GM15510 (cell line): ENCODE measurements around the gene KMT5C.

Experiments
- POLR2A ChIP-seq: IDR thresholded peaks from 3 replicates; pipeline ENCODE4 v1.6.1; 2011; ENCODE audit warnings: borderline replicate concordance; ENCODE audit not compliant: insufficient read length; ENCODE audit errors: extremely low read depth

The KMT5C gene

DNA sequence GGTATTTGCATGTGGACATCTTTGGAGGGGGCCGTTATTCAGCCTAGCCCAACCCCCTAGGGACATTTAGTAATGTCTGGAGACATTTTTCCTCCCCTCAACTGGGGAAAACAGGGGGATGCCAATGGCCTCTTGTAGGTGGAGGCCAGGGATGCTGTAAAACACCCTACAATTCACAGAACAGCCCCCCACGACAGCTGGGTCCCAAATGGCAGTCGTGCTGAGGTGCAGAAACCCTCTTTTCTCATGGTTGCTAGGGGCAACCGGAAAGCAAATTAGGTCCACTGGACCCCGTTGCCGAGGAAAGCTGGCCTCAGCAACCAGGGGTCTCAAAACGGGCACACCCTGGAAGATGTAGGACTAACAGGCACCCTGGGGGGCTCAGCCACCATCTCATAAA lies 29.2 kb upstream of the KMT5C start:
- TF ChIP-seq POLR2A, result no peak

DNA sequence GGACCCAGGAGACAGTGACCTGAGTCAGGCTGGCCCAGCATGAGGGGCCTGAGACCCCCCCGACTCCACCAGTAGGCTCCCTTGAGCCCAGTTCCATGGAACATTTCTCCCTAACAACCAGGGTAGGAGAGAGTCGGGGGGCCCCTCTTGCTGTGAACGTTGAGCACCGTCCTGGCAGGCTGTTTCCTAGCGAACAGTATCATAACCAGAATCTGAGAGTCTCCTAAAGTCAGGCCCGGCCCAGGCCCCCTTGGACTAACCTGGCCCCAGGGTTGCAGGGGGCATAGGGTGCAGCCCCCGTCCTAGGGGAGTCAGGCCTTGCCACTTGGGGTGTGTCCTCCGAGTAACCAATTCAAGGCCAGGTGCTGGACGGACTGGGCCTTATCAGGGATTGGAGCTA lies 28.3 kb upstream of the KMT5C start:
- TF ChIP-seq POLR2A, result no peak

DNA sequence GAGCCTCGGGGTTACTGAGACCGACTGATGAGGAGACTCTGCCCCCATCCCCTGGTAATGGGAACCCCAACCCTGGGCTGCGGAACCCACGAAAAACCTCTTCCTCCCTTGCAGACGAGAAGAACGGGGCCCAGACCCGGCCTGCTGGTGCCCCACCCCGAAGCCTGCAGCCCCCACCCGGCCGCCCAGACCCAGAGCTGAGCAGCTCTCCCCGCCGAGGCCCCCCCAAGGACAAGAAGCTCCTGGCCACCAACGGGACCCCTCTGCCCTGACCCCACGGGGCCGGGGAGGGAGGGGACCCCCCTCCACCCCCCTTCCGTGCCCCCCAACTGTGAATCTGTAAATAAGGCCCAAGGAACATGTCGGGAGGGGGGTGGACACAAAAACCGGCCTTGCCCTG lies 27.9 kb upstream of the KMT5C start:
- no peak for TF ChIP-seq POLR2A

DNA sequence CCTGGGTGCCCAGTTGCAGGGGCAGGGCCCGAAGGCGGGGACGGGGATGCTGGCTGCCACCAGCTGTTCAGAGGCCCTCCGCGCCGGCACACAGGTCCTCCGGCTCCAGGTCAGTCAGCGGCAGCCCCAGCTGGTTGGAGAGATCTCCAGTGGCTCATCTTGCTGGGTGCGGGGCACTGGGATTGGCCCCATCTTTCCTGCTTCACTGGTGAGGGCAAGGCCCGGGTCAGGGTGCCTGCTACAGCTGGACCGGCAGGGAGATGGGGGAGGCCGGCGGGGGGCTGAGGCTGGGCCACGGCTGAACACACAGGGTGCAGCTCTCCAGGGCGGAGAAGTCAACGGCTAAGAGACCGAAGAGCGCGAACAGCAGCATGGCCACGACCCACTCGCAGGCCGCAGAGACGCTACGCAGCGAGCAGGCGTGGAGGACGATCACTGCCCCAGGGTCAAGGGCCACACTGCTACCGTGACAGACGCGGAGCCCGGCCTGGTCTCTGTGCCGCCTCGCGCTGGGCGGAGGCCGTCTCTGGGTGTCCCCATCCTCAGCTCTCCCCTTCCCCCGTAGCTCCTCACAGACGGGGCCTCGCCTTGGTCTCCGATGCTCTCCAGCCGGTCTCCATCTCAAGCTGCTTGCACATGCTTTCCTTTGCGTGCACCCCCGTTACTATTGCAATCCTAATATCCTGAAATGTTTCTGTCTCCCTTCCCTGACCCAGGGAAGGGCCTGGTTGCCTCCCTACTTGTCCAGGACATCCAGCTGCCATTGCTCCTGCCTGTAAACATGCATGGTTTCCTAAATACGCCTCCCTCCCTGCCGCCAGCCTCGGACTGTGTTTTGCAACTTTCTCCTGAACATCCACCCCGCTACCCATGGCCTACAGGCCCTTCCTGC lies 26.8 kb upstream of the KMT5C start:
- no peak for TF ChIP-seq POLR2A

DNA sequence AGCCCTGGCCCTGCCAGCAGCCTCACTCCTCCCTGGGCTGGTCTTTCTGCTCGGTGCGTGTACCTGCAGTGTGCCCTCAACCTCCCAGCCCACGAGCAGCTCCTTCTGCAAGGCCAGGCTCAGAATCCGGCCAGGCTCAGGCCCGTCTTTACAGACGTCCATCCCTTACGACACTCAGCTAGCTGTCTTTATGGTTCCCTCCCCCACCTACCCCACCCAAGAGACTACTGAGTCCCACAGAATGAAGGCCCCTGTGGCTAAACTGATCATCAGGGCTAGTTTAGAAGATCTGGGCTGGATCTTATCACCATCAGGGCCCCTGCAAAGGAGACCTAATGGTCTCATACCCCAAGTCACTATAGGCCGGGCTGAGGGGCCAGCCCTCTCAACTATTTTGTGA lies 25.3 kb upstream of the KMT5C start:
- no peak for TF ChIP-seq POLR2A

DNA sequence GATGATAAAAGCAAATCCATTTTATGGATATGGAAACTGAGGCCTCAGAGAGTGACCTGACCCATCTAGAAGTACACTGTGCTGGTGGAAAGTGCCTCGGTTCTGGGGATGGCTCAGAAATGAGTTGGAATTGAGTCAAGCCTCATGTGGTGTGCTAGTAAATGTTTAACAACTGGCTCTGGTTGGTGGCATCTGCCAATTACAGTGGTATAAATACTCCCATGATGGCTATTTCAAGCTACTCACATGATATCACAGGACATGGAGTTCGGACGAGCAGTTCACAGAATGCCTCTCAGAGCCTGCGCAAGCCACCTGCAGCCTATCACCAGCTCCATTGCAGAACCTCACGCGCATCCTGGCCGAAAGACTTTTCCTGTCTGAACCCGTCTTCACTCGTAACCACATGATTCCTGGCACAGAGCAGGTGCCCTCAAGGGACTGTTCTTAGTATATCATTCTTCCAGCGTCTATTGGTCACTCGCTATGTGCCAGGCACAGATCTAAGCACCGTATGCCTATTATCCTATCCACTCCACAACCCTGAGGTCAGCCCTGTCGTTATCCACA lies 23.6 kb upstream of the KMT5C start:
- no peak for TF ChIP-seq POLR2A

DNA sequence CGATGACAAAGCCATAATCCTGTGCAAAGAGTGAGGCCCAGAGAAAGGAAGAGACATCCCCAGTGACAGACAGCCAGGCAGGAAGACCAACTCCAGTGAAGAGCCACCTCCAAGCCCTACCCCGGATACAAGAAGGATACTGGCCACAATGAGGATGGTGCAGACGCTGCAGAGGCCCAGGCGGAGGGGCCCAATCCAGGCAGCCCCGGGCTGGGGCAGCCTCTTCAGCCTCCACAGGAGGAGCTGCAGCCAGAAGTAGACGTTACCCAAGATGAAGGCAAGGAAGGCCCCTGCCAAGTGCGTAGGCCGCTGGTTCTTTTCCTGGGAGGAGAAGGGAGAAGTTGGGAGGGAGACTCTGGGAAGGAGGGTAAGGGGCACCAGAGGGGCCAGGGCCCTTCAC lies 23.0 kb upstream of the KMT5C start:
- TF ChIP-seq POLR2A, result no peak

DNA sequence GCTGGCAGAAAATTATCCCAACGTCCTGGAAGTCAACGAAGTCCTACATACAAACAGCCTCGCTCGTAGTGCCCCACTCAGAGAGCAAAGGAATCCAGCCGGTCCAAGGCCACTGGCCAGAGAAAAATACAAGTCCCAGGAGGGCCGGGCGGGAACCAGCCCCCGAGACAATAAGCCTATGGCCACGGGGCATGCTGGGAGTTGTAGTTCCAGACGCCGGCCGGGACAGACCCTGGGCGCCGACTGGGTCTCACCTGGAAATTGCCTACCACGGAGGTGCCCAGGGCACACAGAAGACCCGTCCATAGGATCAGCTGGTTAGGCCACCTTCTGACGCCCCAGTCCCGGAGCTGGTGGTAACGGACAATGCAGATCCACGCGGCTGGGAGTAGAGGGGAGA lies 19.9 kb upstream of the KMT5C start:
- no peak for TF ChIP-seq POLR2A

DNA sequence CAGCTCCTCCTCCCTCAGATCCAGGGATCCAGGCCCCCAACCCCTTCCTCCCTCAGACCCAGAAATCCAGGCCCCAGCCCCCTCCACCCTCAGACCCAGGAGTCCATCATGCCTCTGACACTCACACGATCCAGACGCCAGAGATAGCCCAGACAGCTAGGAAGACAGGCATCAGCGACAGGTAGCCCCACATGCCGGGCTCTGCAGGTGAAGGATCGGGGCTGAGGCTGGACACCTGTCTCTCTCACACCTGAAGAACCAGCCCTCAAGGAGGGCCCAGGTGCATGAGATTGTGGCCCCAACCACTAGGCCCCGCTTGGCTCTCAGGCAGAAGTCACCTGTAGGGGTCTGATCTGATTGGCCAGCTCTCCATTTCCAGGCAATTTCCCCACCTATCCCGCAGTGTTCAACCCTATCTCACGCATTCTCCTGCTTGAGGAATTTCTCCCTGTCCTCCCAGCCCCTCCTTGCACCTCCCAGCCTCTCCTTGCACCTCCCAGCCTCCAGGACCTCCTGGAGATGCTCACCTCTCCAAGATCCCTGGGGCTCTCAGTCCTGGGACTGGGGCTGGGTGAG lies 18.7 kb upstream of the KMT5C start:
- TF ChIP-seq POLR2A, result no peak

DNA sequence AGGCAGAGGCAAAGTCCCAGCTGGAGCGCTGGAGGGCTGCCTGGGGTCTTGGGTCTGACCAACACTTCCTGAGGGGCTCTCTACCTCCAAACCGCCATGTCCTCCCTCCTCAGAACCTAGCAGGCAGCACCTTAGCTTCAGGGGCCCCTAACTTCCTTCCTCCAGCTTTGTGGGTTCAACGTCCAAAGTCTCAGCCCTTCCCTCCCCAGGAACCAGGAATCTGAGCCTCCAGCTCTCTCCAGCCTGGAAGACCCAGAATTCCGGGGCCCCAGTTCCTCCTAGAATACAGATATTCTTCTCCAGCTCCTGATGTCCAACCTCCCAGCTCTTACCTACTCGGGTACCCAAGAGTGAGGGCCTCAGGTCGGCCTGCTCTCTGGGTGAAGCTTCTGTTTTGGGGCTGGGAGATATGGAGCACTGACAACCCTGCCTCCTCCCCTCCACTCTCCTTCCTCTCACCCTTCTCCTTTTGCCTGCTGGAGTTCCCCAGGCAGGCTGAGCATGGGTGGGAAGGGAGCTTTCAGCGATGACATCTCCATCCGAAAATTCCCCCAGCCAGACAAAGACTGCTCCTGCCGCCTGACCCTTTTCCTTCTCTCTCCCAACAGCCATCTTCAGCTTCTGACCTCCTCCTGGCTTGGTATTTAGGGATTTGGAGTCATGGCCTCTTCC lies 18.1 kb upstream of the KMT5C start:
- TF ChIP-seq POLR2A, result no peak

DNA sequence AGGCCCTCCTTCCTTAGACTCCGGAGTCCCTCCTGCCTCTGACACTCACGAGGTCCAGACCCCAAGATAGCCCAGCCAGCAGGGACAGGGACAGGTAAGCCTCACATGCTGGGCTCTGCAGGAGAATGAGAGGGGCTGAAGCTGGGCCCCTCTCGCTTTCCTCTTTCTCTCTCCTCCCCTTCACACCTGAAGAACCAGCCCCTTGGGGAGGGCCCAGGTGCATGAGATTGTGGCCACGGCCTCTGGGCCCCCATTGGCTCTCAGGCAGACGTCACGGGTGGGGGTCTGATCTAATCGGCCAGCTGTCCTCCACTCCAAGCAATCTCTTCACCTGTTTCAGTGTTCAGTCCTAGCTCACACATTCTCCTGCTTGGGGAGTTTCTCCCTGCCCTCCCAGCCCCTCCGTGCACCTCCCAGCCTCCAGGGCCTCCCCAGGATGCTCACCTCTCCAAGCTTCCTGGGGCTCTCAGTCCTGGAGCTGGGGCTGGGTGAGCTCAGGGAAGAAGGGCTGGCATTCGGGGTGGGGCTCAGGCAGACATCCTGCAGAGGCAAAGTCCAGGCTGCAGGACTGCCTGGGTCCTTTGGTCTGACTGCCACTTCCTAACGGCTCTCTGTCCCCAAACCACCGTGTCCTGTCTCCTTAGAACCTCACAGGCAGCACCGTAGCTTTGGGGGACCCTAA lies 17.3 kb upstream of the KMT5C start:
- no peak for TF ChIP-seq POLR2A

DNA sequence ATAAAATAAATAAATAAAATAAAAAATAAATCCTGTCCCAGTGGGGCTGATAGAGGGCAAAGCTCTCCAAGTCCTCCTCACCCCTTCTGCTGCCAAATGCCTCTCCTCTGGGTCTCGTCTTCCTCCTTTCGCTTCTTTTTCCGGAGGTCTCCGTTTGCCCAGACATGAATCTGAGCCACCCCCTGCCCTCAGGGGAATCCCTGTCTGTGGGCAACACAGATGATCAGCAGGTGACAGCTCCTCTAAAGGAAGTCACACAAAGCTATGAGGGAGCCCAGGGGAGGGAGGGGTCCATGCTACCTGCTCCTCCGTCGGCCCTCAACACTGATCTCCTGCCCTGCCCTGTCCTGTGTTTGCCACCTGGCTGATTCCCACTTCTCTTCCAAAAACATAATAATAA lies 15.0 kb upstream of the KMT5C start:
- no peak for TF ChIP-seq POLR2A

DNA sequence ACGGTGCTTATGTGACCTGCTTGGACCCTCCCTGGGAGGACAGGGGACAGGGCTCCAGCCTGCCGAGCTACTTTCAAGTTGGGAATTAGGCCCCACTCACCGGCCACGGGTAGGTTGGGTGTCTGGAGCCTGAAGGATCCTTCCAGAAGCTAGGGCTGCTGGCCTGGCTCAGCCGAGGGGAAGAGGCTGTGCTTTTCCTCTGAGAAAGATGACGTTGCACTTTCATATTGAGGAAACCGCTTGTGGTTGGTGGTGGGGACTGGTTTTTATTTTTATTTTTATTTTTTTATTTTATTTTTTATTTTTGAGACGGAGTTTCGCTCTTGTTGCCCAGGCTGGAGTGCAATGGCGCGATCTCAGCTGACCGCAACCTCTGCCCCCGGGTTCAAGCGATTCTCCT lies 14.5 kb upstream of the KMT5C start, which contains the start of gene TMEM150B:
TSS of gene TMEM150B (minus strand) at position 170 of the 400 bp plus-strand sequence. CDS start 4,305 bp downstream, outside the sequence.
- no peak for TF ChIP-seq POLR2A

DNA sequence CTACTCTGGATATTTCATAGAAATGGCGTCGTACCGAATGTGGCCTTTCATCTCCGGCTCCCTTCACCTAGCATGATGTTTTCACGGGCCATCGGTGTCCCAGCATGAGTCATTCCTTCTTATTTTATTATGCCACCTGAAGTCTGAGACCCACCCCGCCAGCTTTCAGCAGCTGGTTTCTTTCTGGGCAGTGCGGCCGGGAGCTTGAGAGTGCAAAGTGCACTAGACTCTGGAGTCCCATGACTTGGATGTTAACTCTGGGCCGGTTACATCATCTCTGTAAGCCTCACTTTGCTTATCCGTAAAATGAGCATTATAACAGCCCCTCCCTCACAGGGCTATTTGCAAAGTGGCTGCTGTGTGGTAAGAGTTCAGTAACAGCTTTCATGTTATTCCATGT lies 5.8 kb upstream of the KMT5C start:
- no peak for TF ChIP-seq POLR2A

DNA sequence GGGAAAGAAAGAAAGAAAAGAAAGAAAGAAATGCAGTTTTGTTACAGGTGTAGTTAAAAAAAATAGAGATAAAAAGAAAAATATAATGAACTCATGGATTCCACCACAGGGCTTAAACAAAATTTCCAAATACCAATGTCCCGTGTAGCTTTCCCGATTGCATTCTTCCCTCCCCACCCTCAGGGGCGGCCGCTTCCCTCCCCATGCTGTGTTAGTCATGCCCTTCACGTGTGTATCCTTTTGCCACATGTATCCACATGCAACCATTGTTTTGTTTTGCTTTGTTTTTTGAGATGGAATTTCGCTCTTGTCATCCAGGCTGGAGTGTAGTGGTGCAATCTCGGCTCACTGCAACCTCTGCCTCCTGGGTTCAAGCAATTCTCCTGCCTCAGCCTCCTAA lies 3.6 kb upstream of the KMT5C start:
- TF ChIP-seq POLR2A, result no peak

DNA sequence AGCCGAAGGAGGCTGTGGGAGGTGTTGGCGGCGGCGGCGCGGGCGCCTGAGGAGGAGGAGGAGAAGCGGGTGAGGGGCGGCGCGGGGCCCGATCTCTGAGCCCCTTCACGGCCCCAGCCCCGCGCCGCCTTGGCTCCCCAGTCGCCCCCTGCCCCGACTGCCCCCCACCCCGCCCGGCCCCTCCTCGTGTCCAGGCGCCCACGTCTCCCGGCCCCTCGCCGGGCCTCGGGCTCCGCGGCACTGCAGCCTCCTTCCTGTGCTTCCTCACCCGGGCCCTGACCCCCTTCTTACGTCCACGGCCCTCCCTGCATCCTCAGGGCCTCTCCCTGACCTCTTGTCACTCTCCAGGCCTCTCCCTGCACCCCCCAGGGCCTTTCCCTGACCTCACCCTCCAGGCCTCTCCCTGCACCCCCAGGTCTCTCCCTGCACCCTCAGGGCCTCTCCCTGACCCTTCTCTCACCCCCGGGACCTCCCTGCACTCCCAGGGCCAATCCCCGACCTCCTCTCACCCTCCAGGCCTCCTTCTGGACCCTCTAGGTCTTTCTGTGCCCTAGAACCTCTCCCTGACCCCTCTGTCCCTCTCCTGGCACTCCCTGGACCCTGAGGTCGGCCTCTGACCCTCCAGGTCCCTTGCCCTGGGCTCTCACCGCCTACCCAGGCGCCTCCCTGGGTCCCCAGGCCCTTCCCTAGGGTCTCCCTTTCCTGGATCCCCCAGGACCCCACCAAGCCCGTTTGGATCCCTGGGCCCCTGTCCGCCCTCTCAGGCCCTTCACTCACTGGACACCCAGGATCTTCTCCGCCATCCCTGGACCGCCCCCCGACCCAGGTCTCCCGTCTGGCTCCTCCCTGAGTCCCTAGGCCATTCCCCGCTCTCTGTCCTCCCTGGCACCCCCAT lies 460 bp downstream of the KMT5C start:
- peak; percentile 79 for TF ChIP-seq POLR2A
